ENCODE results near the gene SEMA3B. TPM values are rescaled to one million over a fixed set of nuclear protein-coding genes. Genes with fewer than 3 reads are reported as not detected.
A peak's percentile ranks its signal among the peaks of the same experiment; 100 is the strongest.

SEMA3B gene
- total and polyA plus RNA-seq, 8 donors = 40.1 to 310 (median 103) TPM

GRCh38 chr3:50319894-50320625, 51.1 kb downstream of the SEMA3B start:
- H3K9me3 ChIP-seq = no peaks in the 10 kb centered on the region
- TF ChIP-seq POLR2A (IDR thresholded peaks at IDR 0.05) (no peak), EP300 (IDR thresholded peaks at IDR 0.05) (no peak), POLR2AphosphoS5 (IDR thresholded peaks at IDR 0.05) (no peak)
- TF ChIP-seq, protein P1, sequence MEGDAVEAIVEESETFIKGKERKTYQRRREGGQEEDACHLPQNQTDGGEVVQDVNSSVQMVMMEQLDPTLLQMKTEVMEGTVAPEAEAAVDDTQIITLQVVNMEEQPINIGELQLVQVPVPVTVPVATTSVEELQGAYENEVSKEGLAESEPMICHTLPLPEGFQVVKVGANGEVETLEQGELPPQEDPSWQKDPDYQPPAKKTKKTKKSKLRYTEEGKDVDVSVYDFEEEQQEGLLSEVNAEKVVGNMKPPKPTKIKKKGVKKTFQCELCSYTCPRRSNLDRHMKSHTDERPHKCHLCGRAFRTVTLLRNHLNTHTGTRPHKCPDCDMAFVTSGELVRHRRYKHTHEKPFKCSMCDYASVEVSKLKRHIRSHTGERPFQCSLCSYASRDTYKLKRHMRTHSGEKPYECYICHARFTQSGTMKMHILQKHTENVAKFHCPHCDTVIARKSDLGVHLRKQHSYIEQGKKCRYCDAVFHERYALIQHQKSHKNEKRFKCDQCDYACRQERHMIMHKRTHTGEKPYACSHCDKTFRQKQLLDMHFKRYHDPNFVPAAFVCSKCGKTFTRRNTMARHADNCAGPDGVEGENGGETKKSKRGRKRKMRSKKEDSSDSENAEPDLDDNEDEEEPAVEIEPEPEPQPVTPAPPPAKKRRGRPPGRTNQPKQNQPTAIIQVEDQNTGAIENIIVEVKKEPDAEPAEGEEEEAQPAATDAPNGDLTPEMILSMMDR (IDR thresholded peaks at IDR 0.05) = no peak
- peaks cover 66 to 92% (median 86%) of the 10 kb centered on the region in 4 donors for H3K4me1 ChIP-seq
- DNase-seq = no peak
- 66 to 74% (median 71%) methylated on average over 18 to 29 of the region's 29 CpGs for WGBS, 5 donors
- H3K27me3 ChIP-seq = no peaks in the 10 kb centered on the region
- H3K4me3 ChIP-seq = peak overlapping the region; percentile 82 to 92 (median 86)
- H3K36me3 ChIP-seq = peaks cover 12 to 44% (median 39%) of the 10 kb centered on the region in 4 donors
- peak overlapping the region; percentile 91 to 96 (median 95) for H3K27ac ChIP-seq
- intact Hi-C loops (cut with DNase I; ENCODE audit: low total_unique reads) = no loop called here

DNA sequence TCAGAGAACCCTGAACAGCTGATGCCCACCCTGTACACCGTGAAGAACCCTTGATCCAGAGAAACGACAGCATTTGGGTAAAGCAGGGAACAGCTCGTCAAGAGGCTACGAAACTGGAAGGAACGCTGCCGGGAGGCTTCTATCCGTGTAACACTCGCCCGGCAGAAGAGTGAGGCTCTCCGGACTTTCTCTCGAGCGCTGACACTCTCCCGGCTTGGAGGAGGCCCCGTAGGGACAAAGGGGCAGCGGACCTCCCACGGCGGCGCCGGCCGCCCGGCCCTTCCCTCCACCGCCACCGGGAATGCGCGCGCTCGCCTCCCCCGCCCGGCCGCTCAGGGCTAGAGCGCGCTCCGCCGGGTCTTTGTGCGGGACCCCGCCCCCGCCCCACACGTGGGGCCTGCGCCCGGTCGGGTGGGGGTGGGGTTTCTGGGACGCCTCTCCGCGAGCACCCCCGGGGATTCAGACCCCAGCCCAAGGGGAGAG, 51.9 kb downstream of the SEMA3B start:
- DNase-seq = peak; percentile 81 to 95
- peak overlapping the region; percentile 91 to 96 (median 95) for H3K27ac ChIP-seq
- intact Hi-C loops (cut with DNase I; ENCODE audit: low total_unique reads) = no loop called here
- peaks cover 66 to 92% (median 81%) of the 10 kb centered on the region in 4 donors for H3K4me1 ChIP-seq
- peak overlapping the region; percentile 82 to 92 (median 86) for H3K4me3 ChIP-seq
- no peaks in the 10 kb centered on the region for H3K9me3 ChIP-seq
- TF ChIP-seq POLR2AphosphoS5 (IDR thresholded peaks at IDR 0.05) (peak in 1 of 3 donors; percentile 43), POLR2A (IDR thresholded peaks at IDR 0.05) (no peak)
- H3K27me3 ChIP-seq = no peaks in the 10 kb centered on the region
- H3K36me3 ChIP-seq = peaks cover 18 to 44% (median 41%) of the 10 kb centered on the region in 4 donors
- WGBS, 5 donors = 0 to 2% (median 1%) methylated on average over 23 to 45 of the region's 45 CpGs

DNA sequence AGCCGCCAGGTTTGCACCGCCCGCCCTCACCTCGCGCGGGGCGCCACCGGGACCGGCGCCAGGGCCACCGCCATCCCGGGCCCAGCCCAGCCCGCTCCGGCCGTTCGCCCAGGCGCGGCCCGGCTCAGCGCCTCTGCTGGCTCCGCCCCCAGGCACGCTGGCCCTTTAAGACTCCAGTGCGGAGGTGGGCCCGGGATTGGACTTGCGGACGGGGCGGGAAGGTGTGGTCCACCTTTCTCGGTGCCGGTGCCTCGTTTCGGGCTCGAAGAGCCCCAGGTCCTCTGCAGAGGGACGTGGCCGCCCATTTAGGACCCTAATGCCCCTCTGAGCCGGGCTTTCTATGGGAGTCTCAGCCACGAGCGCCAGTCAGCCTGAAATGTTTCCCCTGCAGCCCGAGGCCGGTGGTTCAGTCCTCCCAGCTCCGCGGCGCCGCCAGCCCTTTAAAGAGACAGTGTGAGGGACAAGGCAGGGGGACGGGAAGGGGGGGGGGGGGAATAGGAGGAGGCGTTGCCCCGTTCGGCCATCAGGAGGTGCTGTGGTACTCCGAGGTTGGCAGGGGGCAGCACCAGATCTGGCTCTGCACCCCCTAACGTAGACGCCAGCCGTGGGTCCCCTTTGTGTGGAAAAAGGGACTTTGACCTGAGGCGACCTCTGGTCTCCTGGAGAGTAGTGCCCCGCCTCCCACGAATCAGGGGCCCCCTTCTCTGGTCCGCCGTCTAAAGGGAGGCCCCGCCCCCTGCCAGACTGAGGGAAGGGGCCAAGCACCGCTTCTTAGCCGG, 52.6 kb downstream of the SEMA3B start:
- Histone ChIP-seq H3K4me1 (peaks cover 61 to 92% (median 78%) of the 10 kb centered on the region in 4 donors), H3K4me3 (peak overlapping the region; percentile 82 to 92 (median 86)), H3K27me3 (no peaks in the 10 kb centered on the region), H3K36me3 (peaks cover 23 to 44% (median 41%) of the 10 kb centered on the region in 4 donors), H3K27ac (peak overlapping the region; percentile 91 to 96 (median 95)), H3K9me3 (no peaks in the 10 kb centered on the region)
- WGBS, 5 donors = 0 to 1% (median 0%) methylated on average over 32 to 59 of the region's 59 CpGs
- DNase-seq = peak; percentile 92 to 96
- intact Hi-C loops (cut with DNase I; ENCODE audit: low total_unique reads) = no loop called here
- TF ChIP-seq POLR2A (IDR thresholded peaks at IDR 0.05) = no peak
- peak in 2 of 3 donors; percentile 65 to 80 for TF ChIP-seq POLR2AphosphoS5 (IDR thresholded peaks at IDR 0.05)
- TF ChIP-seq, protein P1 (IDR thresholded peaks at IDR 0.05) = peak in 5 of 7 experiments; percentile 21 to 59 (median 47)
- no peak for TF ChIP-seq EP300 (IDR thresholded peaks at IDR 0.05)

- intact Hi-C loops (cut with DNase I; ENCODE audit: low total_unique reads) = no loop called here
Observed at GRCh38 chr3:50322115-50322385, 53.1 kb downstream of the SEMA3B start.

More at GRCh38 chr3:50322115-50322385, 53.1 kb downstream of the SEMA3B start:
- TF ChIP-seq, protein P1 (IDR thresholded peaks at IDR 0.05) = no peak
- no peak for TF ChIP-seq POLR2A (IDR thresholded peaks at IDR 0.05)
- TF ChIP-seq POLR2AphosphoS5 (IDR thresholded peaks at IDR 0.05) = peak in 1 of 3 donors; percentile 25
- no peak for TF ChIP-seq EP300 (IDR thresholded peaks at IDR 0.05)
- no peak for DNase-seq
- Histone ChIP-seq H3K9me3 (no peaks in the 10 kb centered on the region), H3K4me1 (peaks cover 60 to 92% (median 78%) of the 10 kb centered on the region in 4 donors), H3K27ac (peak overlapping the region; percentile 91 to 96 (median 95)), H3K4me3 (peak overlapping the region; percentile 82 to 92 (median 86)), H3K36me3 (peaks cover 20 to 43% (median 40%) of the 10 kb centered on the region in 4 donors), H3K27me3 (no peaks in the 10 kb centered on the region)
- WGBS, 5 donors = 13 to 28% (median 15%) methylated on average over 6 to 14 of the region's 14 CpGs
